Measurements from ENCODE around the gene SGCD.

The SGCD gene

DNA sequence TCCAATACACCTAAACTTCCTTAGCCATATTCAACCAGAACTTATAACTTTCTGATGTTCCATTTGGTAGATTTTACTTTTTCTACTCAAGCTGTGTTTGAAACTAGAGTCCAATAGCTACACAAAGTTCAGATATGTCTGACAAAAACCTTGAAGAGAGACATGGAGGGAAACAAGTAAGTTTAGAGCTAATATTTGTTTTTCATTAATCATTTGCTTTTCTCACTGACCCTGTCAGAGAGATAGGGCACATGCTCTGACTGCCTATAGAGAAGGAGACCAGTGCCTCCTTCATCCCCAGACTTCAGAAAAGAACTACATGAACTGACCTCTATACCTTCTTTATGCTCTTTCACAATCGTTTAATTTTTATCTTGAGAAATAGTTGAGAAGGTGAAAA is 366.1 kb downstream of the SGCD start:
- ChIA-PET CTCF (no interaction called here), POLR2A (no interaction called here)
- no peak for TF ChIP-seq CTCF (IDR thresholded peaks at IDR 0.05; ENCODE audit: insufficient read depth, low read length, missing control alignments)
- no peak overlapping the region for H3K4me3 ChIP-seq (ENCODE audit: low read depth, low read length)
- DNase-seq (ENCODE audit: low read depth, low spot score) = no peak

DNA sequence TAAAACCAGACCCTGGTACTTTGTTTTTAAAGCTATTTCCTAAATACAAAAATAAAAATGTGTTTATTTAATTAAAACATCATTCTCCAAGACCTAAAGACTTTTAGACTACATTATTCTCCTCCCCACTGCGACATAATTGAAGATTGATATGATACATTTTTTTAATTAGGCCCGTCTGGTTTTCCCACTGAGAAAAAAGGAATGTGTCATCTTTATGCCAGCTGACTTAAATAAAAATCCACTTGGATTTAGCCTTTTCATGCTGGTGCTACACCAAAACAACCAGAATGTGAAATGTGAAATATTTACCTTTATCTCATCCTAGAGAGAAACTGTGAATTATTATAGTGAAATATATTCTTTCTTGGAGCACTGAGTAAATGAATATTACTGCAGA is 367.6 kb downstream of the SGCD start:
- TF ChIP-seq CTCF (IDR thresholded peaks at IDR 0.05; ENCODE audit: insufficient read depth, low read length, missing control alignments) = no peak
- CTCF ChIA-PET = no interaction called here
- DNase-seq (ENCODE audit: low read depth, low spot score) = no peak
- no peak overlapping the region for H3K4me3 ChIP-seq (ENCODE audit: low read depth, low read length)
- POLR2A ChIA-PET = no interaction called here

DNA sequence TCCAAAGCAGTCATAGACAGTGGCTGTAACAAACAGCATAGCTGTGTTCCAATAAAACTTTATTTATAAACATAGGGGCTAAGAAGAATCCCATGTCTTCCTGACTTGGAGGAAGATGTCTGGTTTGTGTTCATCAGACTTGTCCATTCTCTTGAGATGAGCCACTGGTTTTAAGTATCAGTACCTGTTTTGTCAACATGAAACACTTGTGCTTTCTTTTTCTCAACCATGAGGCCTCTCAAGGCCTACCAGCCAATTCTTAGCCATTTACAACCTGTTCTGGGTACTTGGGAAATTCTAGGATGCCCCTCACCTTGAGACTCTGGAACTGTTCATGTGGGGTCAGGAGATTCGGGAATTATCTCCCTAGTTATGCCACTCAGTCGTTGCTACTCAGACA is 368.8 kb downstream of the SGCD start:
- DNase-seq (ENCODE audit: low read depth, low spot score) = no peak
- no peak for TF ChIP-seq CTCF (IDR thresholded peaks at IDR 0.05; ENCODE audit: insufficient read depth, low read length, missing control alignments)
- POLR2A ChIA-PET = no interaction called here
- no peak overlapping the region for H3K4me3 ChIP-seq (ENCODE audit: low read depth, low read length)
- CTCF ChIA-PET = no interaction called here

DNA sequence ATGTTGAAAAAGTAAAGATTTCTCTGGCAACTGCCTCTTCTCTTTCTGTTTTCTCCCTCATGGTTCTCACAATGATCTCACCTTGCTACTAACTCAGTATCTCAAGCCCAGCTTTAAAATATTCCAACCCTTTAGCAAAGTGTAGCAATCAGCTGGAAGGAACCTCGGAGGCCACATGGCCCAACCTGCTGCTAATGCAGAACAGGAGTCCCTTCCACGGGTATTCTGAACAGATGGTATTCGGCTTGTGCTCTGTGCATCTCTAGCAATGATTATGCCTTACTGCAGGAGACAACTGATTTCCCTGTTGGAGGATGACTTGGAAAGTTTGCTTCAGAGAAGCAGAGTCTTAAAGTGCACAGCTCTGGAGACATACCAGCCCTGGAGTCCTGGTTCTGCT is 371.4 kb downstream of the SGCD start:
- no peak overlapping the region for H3K4me3 ChIP-seq (ENCODE audit: low read depth, low read length)
- no peak for DNase-seq (ENCODE audit: low read depth, low spot score)
- ChIA-PET CTCF (interaction anchor here (1.5 kb wide), 1 partner anchor 12 kb away, joined by 3 read pairs; no protein-coding TSS in a partner anchor), POLR2A (no interaction called here)
- no peak for TF ChIP-seq CTCF (IDR thresholded peaks at IDR 0.05; ENCODE audit: insufficient read depth, low read length, missing control alignments)

GRCh38 chr5:156699147-156699546 is 372.2 kb downstream of the SGCD start:
- no peak for TF ChIP-seq CTCF (IDR thresholded peaks at IDR 0.05; ENCODE audit: insufficient read depth, low read length, missing control alignments)
- CTCF ChIA-PET = no interaction called here
- POLR2A ChIA-PET = no interaction called here
- no peak overlapping the region for H3K4me3 ChIP-seq (ENCODE audit: low read depth, low read length)
- no peak for DNase-seq (ENCODE audit: low read depth, low spot score)

DNA sequence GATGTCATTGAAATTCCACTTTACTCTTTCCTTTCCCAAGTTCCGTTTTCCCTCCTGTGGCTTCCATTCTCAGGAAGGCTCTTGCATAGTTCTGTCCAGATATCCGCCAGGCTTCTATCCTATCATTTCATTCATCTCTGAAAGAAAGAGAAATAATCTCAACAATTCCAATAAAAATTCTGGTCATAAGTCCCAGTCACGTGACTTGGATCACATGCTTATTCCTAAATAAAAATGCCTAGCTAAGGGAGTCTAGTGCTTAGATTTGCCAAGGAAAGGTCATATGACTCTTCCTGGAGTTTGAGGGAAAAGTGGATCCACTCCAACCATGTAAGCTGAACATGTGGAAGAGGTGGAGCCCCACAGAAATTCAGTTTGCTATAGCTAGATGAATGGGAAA is 377.2 kb downstream of the SGCD start:
- DNase-seq (ENCODE audit: low read depth, low spot score) = no peak
- TF ChIP-seq CTCF (IDR thresholded peaks at IDR 0.05; ENCODE audit: insufficient read depth, low read length, missing control alignments) = no peak
- CTCF ChIA-PET = no interaction called here

More for the DNA sequence above, 377.2 kb downstream of the SGCD start:
- POLR2A ChIA-PET = no interaction called here
- no peak overlapping the region for H3K4me3 ChIP-seq (ENCODE audit: low read depth, low read length)

All from AG04449 (cell line).